GM19395 (cell line): Measurements from ENCODE around the gene AVPI1.
A peak's percentile ranks its signal among the peaks of the same experiment; 100 is the strongest.
"Not testable (repeated sequence)": the region's sequence is repeated elsewhere in the genome, so short reads cannot be mapped to it uniquely, and the experiment has no call there.

Experiments used
- ATAC-seq: cut with Tn5 transposase; IDR thresholded peaks from one replicate; pipeline ENCODE4 v1.9.1; 2021; ENCODE audit warnings: mild to moderate bottlenecking, moderate library complexity; ENCODE audit not compliant: unreplicated experiment

Gene AVPI1

GRCh38 chr10:97642471-97643159 is 44.4 kb downstream of the AVPI1 start:
- ATAC-seq, result not testable (repeated sequence)

DNA sequence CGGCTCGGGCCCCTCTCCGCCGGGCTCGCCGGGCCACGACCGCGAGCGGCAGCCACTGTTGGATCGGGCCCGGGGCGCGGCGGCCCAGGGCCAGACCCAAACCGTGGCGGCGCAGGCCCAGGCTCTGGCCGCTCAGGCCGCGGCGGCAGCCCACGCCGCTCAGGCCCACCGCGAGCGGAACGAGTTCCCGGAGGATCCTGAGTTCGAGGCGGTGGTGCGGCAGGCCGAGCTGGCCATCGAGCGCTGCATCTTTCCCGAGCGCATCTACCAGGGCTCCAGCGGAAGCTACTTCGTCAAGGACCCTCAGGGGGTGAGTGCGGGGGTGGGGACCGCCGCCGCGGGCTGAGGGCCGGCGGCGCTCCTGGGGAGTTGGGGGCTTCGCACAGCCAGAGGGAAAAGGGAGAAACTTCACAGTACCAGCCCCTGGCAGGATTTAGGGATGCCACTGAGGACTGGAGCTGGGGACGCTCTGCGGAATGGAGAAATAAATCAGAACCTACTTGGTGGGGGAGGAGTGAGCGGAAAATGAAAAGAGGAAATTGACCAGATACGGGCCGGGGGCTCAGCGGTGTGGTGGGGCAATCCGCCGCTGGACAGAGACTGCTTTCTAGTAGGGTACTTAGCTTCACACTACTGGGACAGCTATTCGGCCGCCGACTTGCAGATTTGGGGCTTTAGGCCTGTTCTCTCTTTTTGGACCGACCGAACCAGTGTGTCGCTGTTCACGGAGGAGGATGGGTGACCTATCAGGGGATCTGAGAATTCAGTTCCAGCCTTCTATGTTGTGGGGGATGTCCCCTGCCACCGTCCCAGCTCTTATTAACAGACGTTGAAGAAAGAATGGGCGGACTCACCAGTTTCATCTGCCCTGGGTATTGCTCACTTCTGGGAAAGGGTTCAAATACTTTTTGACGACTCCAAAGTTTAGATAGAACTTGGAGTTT is 45.9 kb downstream of the AVPI1 start:
- peak; percentile 31 for ATAC-seq

DNA sequence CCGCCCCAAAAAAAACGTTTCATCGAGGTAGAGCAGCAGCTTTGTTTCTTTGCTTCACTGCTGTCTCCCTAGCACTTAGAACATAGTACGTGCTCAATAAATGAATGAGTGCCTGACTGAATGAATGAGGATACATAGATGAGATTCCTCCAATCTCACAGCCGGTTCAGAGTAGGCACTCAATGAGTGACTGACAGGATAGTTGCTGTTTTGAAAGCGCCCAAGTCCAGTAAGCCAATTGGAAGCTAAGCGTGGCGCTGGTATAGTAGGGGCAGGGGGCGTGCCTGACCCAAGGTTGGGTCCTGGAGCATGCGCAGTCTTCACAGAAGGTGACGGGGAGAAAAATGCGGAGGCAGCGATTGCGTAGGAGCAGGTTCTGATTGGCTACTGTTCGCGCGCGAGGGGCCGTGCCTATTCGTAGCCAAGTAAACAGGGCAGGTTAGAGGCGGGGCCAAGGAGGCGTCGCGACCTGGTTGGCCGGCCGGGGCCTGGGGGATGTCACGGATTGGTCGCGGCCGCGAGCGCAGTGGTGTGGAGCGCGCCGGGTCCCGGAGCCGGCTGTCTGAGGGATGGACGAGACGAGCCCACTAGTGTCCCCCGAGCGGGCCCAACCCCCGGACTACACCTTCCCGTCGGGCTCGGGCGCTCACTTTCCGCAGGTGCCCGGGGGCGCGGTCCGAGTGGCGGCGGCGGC is 46.7 kb downstream of the AVPI1 start, which contains the start of gene PI4K2A:
PI4K2A (plus strand) TSS at position 498 of the 694 bp plus-strand sequence; CDS start at position 570, 72 bp downstream.
- ATAC-seq, result peak; percentile 97

DNA sequence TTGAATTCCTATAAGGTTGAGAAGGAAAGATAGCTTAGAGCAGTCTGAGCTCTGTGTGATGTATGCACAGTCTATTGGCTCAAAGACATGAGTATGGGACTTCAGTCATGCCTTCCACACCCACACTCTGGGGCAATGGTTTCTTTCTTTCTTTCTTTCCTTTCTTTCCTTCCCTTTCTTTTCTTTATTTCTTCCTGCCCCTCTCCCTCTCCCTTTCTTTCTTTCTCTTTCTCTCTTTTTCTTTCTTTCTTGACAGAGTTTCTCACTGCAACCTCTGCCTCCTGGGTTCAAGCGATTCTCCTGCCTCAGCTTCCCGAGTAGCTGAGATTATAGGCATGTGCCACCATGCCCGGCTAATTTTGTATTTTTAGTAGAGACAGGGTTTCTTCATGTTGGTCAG is 48.0 kb downstream of the AVPI1 start:
- not testable (repeated sequence) for ATAC-seq

DNA sequence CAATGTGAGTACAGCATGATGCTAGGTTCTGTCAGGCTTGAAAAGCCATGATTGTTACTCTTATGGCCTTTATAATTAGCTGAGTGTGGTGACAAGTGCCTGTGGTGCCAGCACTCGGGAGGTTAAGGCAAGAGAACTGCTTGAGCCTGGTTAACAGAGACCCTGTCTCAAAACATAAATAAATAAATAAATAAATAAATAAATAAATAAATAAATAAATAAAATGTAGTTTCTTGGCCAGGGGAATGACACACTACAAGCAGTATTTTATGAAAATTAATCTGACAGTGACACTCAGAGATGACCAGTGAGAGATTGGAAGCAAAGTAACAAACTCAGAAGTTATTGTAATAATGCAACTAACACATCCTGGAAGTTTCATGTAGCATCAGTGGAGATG is 51.5 kb downstream of the AVPI1 start:
- ATAC-seq, result no peak

DNA sequence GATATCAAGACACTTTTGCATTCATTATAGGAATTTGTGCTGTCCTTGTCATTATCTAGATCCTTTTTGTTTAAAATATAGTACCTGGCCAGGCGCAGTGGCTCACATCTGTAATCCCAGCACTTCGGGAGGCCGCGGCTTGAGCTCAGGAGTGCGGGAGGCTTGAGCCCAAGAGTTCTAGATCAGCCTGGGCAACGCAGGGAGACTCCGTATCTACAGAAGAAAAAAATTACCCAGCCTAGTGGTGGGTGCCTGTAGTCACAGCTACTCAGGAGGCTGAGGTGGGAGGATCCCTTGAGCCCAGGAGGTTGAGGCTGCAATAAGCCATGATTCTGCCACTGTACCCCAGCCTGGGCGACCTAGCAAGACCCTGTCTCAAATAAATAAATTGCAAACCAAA is 53.1 kb downstream of the AVPI1 start:
- no peak for ATAC-seq

GRCh38 chr10:97632949-97633884 is 53.8 kb downstream of the AVPI1 start, which contains the start of gene MORN4:
Gene MORN4, minus strand, starts transcription at chr10:97633500. Its CDS starts 13,847 bp downstream, at chr10:97619653.
- peak; percentile 98 for ATAC-seq

GRCh38 chr10:97631098-97631497 is 55.9 kb downstream of the AVPI1 start:
- no peak for ATAC-seq

- ATAC-seq, result no peak
Measured at GRCh38 chr10:97629289-97629688, 57.8 kb downstream of the AVPI1 start.

- ATAC-seq, result no peak
Measured at GRCh38 chr10:97628228-97628627, 58.8 kb downstream of the AVPI1 start.

DNA sequence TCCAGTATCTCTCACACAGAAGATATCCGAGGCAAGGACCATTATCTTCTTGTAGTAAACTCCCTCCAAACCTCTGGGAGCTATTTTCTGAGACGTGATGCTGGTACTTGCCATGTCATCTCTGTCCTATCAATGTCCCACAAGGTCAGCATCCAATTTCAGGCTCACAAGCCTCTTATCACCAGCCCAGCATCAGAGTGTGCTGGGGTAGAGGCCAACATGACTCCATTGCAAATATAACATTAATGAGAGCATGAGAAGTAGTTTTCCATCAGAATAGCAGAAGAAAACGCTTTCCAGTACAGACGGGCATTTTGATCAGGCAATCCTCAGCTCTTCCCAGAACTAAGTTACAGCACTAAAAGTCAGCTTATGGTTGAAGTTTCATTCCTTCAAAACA is 59.3 kb downstream of the AVPI1 start:
- no peak for ATAC-seq
